NAMALWA (cell line): ENCODE measurements around the gene GLYAT.
"Not testable (repeated sequence)": the region's sequence is repeated elsewhere in the genome, so short reads cannot be mapped to it uniquely, and the experiment has no call there.

ENCODE experiments used
- DNase-seq: peaks from one replicate; pipeline ENCODE4 v3.0.0-alpha.2; 2015; ENCODE audit warnings: low spot score

Gene GLYAT

GRCh38 chr11:58742981-58743880 is 11.5 kb upstream of the GLYAT start:
- peak; percentile 23 for DNase-seq

- no peak for DNase-seq
These were observed 10.4 kb upstream of the GLYAT start for GRCh38 chr11:58742140-58742539.

DNA sequence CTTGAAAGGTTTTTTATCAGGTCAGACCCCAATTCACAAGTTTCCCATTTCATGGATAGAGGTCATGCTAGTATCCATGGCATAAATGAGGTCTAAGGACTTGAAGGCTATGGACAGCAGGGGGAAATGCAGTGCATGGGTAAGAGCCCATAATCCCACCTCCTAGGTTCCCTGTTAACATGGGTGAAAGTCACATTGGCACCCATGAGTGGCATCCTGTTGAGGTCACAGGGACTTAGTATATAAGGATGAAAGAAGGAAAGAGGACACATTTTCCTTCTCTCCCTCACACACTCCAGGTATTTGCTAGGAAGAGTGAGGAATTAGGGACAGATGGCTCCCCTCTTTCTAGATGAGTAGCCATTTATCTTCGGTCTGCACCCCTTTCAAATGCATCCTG is 9.4 kb upstream of the GLYAT start:
- DNase-seq, result no peak

DNA sequence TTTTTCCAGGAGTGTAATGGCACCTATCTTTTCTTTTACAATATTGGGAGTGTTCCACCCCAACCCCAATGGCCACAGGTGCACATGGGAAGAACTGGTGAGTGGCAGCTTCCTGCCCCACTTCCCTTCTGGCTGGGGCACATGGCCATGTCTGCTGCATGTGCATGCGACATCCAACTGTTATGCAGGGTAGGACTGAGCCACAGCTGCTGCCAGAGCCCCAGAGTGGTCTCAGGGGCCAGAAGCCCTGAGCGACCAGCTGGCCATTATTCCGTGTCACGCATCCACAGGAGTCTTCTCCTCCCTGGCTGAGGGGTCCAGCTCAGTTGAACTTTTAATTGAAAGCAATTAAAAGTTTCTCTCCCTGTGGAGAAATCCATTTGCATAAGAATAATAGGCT is 8.7 kb upstream of the GLYAT start:
- DNase-seq, result no peak

- DNase-seq, result no peak
These were observed 8.1 kb upstream of the GLYAT start for GRCh38 chr11:58739725-58740430.

- no peak for DNase-seq
These were observed 3.1 kb upstream of the GLYAT start for GRCh38 chr11:58734681-58735490.

- no peak for DNase-seq
These were observed 1.1 kb downstream of the GLYAT start for GRCh38 chr11:58730507-58731089.

GRCh38 chr11:58727415-58727797 is 4.3 kb downstream of the GLYAT start:
- DNase-seq, result no peak

DNA sequence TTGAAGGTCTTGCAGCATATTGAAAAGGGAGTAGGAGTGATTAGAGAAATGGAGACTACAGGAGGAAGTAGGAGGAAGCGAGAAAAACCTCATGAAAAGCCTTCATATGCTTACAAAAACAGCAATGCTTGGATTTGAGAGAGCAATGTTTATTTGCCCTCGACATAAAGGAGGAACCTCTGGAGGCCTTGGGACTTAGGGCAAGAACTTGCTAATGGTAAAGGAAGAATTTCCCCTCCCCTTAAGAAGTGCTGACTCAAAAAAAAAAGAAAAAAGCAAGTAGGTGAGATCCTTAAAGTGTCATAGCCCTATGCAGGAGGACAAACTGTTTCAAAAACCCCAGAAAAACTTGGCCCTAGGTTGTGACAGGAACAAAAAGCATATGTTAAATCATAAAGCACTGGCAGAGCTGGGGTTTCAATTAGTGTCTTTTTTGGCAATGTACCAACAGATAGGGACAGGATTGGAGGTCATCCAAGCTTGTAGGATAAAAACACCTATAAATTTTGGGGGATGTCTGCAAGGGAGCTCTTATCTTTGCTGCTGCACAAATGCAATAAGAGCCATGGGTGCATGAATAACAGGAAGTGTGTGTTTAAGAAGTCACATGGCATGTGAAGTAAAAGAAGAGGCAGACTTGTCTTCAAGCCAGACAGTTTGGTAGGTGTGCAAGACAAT is 4.9 kb downstream of the GLYAT start:
- no peak for DNase-seq

DNA sequence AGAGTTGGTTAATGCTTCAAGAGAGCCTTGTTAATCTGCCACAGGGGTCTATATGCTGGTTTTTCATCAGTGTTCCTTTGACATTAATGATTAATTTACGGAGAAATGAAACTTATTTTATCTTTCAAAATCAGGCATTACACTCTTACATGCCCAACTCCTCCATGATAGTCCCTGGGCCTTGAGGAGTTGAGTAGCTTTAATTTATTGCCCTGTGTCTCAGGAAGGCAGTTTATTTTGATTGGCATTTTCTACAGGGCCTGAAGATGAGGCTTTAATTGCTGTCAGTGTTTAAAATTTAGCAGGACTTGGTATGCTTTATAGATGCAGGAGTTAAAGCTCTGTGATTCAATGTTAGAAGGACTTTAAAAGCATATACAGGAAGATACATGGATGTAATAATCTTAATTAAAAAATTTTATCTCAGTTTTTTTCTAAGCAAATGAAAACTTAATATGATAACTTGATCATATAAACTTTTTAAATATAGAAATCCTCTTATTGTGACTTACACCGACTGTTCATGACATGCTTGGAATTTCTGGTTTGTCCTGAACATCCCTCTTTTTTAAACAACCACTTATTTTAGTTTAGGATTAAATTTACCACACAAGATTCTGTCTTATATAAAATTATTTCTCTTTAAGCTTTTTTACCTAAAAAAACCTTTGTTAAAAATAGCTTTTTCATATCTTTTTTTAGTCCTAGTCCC is 12.2 kb downstream of the GLYAT start:
- DNase-seq, result no peak

DNA sequence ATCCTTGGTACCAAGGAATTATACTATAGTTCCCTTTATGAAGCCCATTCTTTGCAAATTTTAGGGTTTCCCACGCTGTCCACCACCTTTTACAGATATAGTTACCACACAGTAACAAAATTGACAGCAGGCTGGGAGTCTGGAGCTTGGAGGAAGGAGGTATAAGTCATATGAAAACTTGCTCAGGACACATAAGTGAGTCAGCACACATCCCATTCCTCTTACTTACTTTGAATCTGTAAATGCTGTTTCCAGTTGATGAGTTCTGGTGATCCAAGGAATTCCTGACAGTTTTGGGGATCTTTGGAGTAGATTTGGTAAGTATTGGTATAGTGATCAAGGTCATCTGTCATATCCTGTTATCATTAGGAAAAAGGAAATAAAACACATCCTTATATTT is 19.2 kb downstream of the GLYAT start:
- DNase-seq, result no peak

DNA sequence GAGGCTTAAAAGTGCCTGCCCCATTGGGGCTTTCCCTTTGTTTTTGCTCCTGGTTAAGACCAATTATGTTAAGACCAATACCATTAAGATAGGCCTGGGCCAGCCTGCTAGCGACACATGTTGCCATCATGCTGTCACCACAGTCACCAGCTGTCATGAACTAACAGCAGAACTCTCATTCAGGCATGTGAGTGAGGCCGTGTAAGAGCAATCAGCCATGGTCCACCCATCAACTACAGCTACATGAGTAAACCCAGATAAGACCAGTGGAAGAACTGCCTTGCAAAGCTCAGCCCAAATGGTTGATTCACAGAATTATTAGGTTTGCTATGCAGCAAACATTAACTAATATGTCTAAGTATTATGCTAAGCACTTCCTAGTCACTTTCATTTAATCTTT is 19.9 kb downstream of the GLYAT start:
- no peak for DNase-seq

- no peak for DNase-seq
These were observed 24.0 kb downstream of the GLYAT start for GRCh38 chr11:58707767-58708166.

GRCh38 chr11:58696825-58697224 is 34.9 kb downstream of the GLYAT start:
- DNase-seq, result not testable (repeated sequence)

- no peak for DNase-seq
These were observed 38.7 kb downstream of the GLYAT start for GRCh38 chr11:58693026-58693425.

GRCh38 chr11:58691675-58692074 is 40.1 kb downstream of the GLYAT start:
- no peak for DNase-seq

DNA sequence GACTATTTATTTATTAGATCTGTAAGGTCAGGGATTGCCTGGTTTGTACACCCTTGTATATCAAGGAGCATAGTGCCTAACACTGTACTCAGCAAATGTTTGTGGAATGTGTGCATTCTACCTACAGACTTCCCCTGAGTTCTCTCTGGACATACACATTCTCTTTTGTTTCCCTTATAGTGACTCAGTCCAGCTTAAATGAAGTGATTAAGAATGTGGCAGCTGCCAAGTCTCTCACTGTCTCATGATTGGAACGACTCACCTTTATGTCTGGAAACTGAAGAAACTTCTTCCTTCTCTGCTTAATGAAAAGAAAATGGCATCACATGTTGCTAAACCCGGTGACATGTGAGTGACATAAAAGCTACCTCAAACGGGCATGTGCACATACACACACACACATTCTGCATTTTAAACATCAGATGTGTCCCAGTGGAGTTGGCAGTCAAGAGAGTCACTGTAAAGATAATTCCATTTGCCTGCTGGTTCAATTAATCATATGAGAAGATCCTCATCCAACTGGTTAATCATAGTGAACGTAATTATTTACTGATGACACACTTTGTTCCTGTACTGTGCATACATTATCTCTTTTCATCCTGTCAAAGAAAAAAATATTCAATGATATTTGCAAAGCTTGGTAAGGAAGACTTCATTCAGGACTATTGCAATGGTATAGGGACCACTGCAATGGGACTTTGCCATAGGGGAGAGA is 42.8 kb downstream of the GLYAT start:
- no peak for DNase-seq

DNA sequence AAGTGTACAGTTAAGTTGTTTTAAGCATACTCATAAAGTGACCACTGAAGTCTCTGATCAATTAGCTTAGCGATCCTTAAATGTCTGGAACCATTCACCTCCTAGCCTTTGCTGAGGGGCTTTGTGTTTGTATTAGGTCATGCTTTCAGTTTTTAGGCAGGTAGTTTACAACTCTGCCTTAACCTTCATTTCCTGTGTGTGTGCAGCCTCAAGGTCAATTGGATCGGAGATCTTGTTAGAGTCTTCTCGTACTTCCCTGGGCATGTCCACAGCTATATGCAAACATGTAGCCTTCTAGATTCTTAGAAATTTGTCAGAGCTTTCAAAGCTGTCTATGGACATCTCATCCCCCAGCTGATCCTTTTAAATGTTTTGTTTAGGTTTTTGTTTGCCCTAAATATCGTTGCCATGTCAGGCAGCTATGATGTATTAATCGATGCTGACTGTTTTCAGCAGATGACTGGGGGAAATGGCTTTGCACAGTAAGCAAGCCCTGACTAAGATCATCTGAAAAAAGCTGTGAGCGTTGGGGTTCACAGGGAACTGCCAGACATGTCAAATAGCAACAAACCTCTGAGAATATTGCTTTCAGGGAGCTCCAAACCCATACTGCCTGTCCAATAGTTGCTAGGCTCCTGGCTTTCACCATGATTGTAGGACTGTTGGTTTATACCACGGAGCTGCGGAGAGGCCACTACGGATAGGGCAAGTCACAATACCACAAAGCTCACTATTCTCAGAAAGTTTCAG is 45.6 kb downstream of the GLYAT start:
- DNase-seq, result no peak

DNA sequence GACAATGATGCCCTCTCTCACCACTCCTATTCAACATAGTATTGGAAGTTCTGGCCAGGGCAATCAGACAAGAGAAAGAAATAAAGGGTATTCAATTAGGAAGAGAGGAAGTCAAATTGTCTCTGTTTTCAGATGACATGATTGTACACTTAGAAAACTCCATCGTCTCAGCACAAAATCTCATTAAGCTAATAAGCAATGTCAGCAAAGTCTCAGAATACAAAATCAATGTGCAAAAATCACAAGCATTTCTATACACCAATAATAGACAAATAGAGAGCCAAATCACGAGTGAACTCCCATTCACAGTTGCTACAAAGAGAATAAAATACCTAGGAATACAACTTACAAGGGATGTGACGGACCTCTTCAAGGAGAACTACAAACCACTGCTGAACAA is 49.1 kb downstream of the GLYAT start:
- not testable (repeated sequence) for DNase-seq

GRCh38 chr11:58677536-58677935 is 54.2 kb downstream of the GLYAT start:
- DNase-seq, result not testable (repeated sequence)
